HepG2 (cell line): ENCODE measurements around the gene H2AZ2. TPM values are rescaled to one million over a fixed set of nuclear protein-coding genes. Genes with fewer than 3 reads are reported as not detected.

Experiments used
- CREB1 ChIP-seq, 2 experiments: fragments of 450-650 bp in 1 of 2; IDR thresholded peaks; 2 replicates each; pipeline ENCODE4 v1.6.1; 2016 to 2017; ENCODE audit warnings: control low read depth in 1 of 2, mild to moderate bottlenecking in 1 of 2, missing compliant biosample characterization in 1 of 2, missing genetic modification characterization in 1 of 2
- ERF ChIP-seq: IDR thresholded peaks from 2 replicates; pipeline ENCODE4 v1.6.1; 2018; ENCODE audit warnings: missing biosample characterization, missing genetic modification reagents
- FOXA3 ChIP-seq: IDR thresholded peaks from 2 replicates; pipeline ENCODE4 v1.6.1; 2016; ENCODE audit warnings: missing genetic modification reagents, missing compliant biosample characterization
- GFI1 ChIP-seq: sonication (generic); formaldehyde crosslinking; IDR thresholded peaks from 2 replicates; pipeline ENCODE4 v1.5.0; 2020; ENCODE audit warnings: missing genetic modification reagents, mild to moderate bottlenecking, borderline replicate concordance
- GZF1 ChIP-seq: sonication (generic); formaldehyde crosslinking; IDR thresholded peaks from 2 replicates; pipeline ENCODE4 v1.5.1; 2020; ENCODE audit warnings: mild to moderate bottlenecking, missing genetic modification reagents
- KLF11 ChIP-seq: IDR thresholded peaks from 2 replicates; pipeline ENCODE4 v1.6.1; 2016; ENCODE audit warnings: missing compliant biosample characterization
- PAX8 ChIP-seq: sonication (generic); formaldehyde crosslinking; IDR thresholded peaks from 2 replicates; pipeline ENCODE4 v1.8.0; 2022; ENCODE audit warnings: mild to moderate bottlenecking, missing genetic modification reagents, borderline replicate concordance
- PHF20 ChIP-seq: sonication (generic); formaldehyde crosslinking; IDR thresholded peaks from 2 replicates; pipeline ENCODE4 v1.5.0; 2020; ENCODE audit warnings: mild to moderate bottlenecking, missing genetic modification reagents
- PHF8 ChIP-seq: sonication (generic); formaldehyde crosslinking; IDR thresholded peaks from 2 replicates; pipeline ENCODE4 v1.5.0; 2020; ENCODE audit warnings: missing genetic modification reagents
- POLR2AphosphoS5 ChIP-seq: IDR thresholded peaks from 2 replicates; pipeline ENCODE4 v1.6.1; 2012; ENCODE audit warnings: low read depth, low read length
- RBFOX2 ChIP-seq: fragments of 200-400 bp; formaldehyde crosslinking; IDR thresholded peaks from 2 replicates; pipeline ENCODE4 v1.6.1; 2017; ENCODE audit warnings: low read depth, mild to moderate bottlenecking, low read length
- SALL1 ChIP-seq: sonication (generic); formaldehyde crosslinking; IDR thresholded peaks from 2 replicates; pipeline ENCODE4 v1.8.0; 2022; ENCODE audit warnings: mild to moderate bottlenecking, missing genetic modification reagents
- STAG1 ChIP-seq: sonication (generic); formaldehyde crosslinking; IDR thresholded peaks from 2 replicates; pipeline ENCODE4 v1.4.0; 2020; ENCODE audit warnings: missing genetic modification reagents
- TBX2 ChIP-seq: sonication (generic); formaldehyde crosslinking; IDR thresholded peaks from 2 replicates; pipeline ENCODE4 v1.5.0; 2020; ENCODE audit warnings: missing genetic modification reagents, mild to moderate bottlenecking, borderline replicate concordance
- ZFP1 ChIP-seq: IDR thresholded peaks from 2 replicates; pipeline ENCODE4 v1.6.1; 2016
- ZNF160 ChIP-seq: sonication (generic); formaldehyde crosslinking; IDR thresholded peaks from 2 replicates; pipeline ENCODE4 v1.8.0; 2022; ENCODE audit warnings: mild to moderate bottlenecking, inconsistent platforms, missing genetic modification reagents
- ZNF207 ChIP-seq: fragments of 450-650 bp; IDR thresholded peaks from 2 replicates; pipeline ENCODE4 v1.6.1; 2016; ENCODE audit warnings: antibody characterized with exemption, borderline replicate concordance
- ZNF232 ChIP-seq: sonication (generic); formaldehyde crosslinking; IDR thresholded peaks from 2 replicates; pipeline ENCODE4 v1.4.0; 2020; ENCODE audit warnings: missing genetic modification reagents, borderline replicate concordance
- ZNF547 ChIP-seq: sonication (generic); formaldehyde crosslinking; IDR thresholded peaks from 2 replicates; pipeline ENCODE4 v1.5.1; 2020; ENCODE audit warnings: mild to moderate bottlenecking, missing genetic modification reagents
- ZNF570 ChIP-seq: sonication (generic); formaldehyde crosslinking; IDR thresholded peaks from 2 replicates; pipeline ENCODE4 v1.4.0; 2020; ENCODE audit warnings: mild to moderate bottlenecking, missing genetic modification reagents, borderline replicate concordance
- ZNF883 ChIP-seq: sonication (generic); formaldehyde crosslinking; IDR thresholded peaks from 2 replicates; pipeline ENCODE4 v1.5.1; 2020; ENCODE audit warnings: mild to moderate bottlenecking, missing genetic modification reagents; ENCODE audit errors: not compliant biosample characterization
- ZSCAN21 ChIP-seq: sonication (generic); formaldehyde crosslinking; IDR thresholded peaks from 2 replicates; pipeline ENCODE4 v1.8.0; 2022; ENCODE audit warnings: mild to moderate bottlenecking, missing genetic modification reagents, moderate library complexity, borderline replicate concordance
- ZSCAN25 ChIP-seq: sonication (generic); formaldehyde crosslinking; IDR thresholded peaks from 2 replicates; pipeline ENCODE4 v1.8.0; 2022; ENCODE audit warnings: mild to moderate bottlenecking, missing genetic modification reagents
- ZSCAN29 ChIP-seq: sonication (generic); formaldehyde crosslinking; conservative IDR thresholded peaks from 2 replicates; pipeline ENCODE4 v1.4.0; 2020; ENCODE audit warnings: mild to moderate bottlenecking, missing genetic modification reagents
- ZZZ3 ChIP-seq: sonication (generic); formaldehyde crosslinking; IDR thresholded peaks from 2 replicates; pipeline ENCODE4 v1.4.0; 2020; ENCODE audit warnings: missing genetic modification reagents, mild to moderate bottlenecking, borderline replicate concordance
- polyA plus RNA-seq, 8 experiments: library from polyadenylated mRNA; depleted of rRNA in 3 of 8; stranded (reverse) in 7 of 8; unstranded in 1 of 8; fragments of >200 nt; fragmentation: Illumina TruSeq in 4 of 8; extraction: Trizol in 4 of 8; gene quantifications; 2 replicates each; pipeline versions ENCODE4 v1.2.1 to v1.2.3, GENCODE V29; 2011 to 2016; ENCODE audit warnings: low read depth in 4 of 8, missing spikeins in 1 of 8, mixed read lengths in 1 of 8; ENCODE audit not compliant: insufficient read depth in 1 of 8
- total RNA-seq, 5 experiments: library from RNA; depleted of rRNA; stranded (reverse); fragments of >200 nt; fragmentation: Illumina TruSeq; extraction: Trizol; gene quantifications; 2 replicates each; pipeline ENCODE4 v1.2.3, GENCODE V29; 2016; ENCODE audit warnings: low read depth in 1 of 5
- TF ChIP-seq, protein P1 (sequence below): IDR thresholded peaks from 2 replicates; pipeline ENCODE4 v1.6.1; 2016; ENCODE audit warnings: mild to moderate bottlenecking, missing biosample characterization, missing genetic modification reagents
- TF ChIP-seq, protein P2 (sequence below): sonication (generic); formaldehyde crosslinking; IDR thresholded peaks from 2 replicates; pipeline ENCODE4 v1.5.1; 2020; ENCODE audit warnings: mild to moderate bottlenecking, missing genetic modification reagents, moderate library complexity

The H2AZ2 gene
- total and polyA plus RNA-seq, 2 of the 13 experiments (the other 11 are each of a cell fraction or from before 2014, with no cell fraction given) = 121 to 223 TPM

DNA sequence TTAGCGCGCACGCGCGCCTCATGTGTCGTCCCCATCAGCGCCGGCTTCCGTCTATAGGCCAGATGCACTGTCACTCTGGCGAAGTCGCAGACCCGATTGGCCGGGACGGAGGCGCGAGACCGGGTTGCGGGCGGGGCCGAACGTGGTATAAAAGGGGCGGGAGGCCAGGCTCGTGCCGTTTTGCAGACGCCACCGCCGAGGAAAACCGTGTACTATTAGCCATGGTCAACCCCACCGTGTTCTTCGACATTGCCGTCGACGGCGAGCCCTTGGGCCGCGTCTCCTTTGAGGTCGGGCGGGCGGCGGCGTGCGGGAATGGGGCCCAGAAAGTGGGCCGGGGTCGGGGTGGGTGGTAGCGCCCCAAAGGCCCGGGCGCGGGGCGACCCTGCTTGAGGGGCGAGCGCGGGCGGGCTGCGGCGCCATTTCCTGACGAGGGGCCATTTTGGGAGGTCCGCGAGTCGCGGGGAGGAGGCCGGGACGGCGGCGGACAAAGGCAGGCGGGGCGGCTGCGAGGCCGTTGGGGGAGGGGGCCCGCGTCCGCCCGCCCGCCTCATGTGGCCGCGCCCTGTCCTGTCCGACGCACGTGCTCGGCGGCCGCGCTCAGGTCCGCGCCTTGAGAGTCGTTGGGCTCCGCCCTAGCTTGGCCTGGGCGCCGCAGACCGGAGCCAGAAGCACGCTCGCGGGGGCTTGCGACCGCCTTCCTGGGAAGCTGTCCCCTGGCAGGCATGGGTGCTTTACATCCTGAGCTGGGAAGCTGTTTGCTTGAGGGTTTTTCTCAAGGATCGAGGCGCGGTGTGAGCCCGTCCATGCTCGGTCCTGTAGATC, 51.2 kb downstream of the H2AZ2 start, which contains the start of gene PPIA (continued):
- TF ChIP-seq RBFOX2 = peak; percentile 100
- TF ChIP-seq TBX2 (CRISPR knock-in tag) = peak; percentile 54; the same call in 1 of the 2 replicates
- TF ChIP-seq ZZZ3 (CRISPR knock-in tag) = peak; percentile 67; the same call in 1 of the 2 replicates
- peak; percentile 24; the same call in 1 of the 2 replicates for TF ChIP-seq KLF11 (CRISPR knock-in tag)
- peak; percentile 44; the same call in 1 of the 2 replicates for TF ChIP-seq ZNF160
- peak; percentile 45; the same call in 1 of the 2 replicates for TF ChIP-seq ZSCAN29 (CRISPR knock-in tag)
- TF ChIP-seq ERF (CRISPR knock-in tag) = 0 out of 2 replicates have a peak, but pooled peaks have one; percentile 55
- peak; percentile 86 for TF ChIP-seq CREB1 (IDR thresholded peaks at IDR 0.05)
- no peak for TF ChIP-seq CREB1 (CRISPR knock-in tag; IDR thresholded peaks at IDR 0.05)
- TF ChIP-seq ZNF570 (CRISPR knock-in tag) = peak; percentile 85; the same call in 1 of the 2 replicates
- TF ChIP-seq PAX8 (CRISPR knock-in tag) = peak; percentile 26; the same call in 1 of the 2 replicates
- TF ChIP-seq, protein P1, sequence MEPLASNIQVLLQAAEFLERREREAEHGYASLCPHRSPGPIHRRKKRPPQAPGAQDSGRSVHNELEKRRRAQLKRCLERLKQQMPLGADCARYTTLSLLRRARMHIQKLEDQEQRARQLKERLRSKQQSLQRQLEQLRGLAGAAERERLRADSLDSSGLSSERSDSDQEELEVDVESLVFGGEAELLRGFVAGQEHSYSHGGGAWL (CRISPR knock-in tag) = peak; percentile 88
- TF ChIP-seq ZSCAN25 = peak; percentile 32
- TF ChIP-seq GZF1 (CRISPR knock-in tag) = no peak
- peak; percentile 91 for TF ChIP-seq POLR2AphosphoS5
- TF ChIP-seq ZNF547 (CRISPR knock-in tag) = peak; percentile 92
- 0 out of 2 replicates have a peak, but pooled peaks have one; percentile 15 for TF ChIP-seq GFI1
- TF ChIP-seq ZNF883 = peak; percentile 60
- peak; percentile 92 for TF ChIP-seq ZSCAN21 (CRISPR knock-in tag)
- TF ChIP-seq, protein P2, sequence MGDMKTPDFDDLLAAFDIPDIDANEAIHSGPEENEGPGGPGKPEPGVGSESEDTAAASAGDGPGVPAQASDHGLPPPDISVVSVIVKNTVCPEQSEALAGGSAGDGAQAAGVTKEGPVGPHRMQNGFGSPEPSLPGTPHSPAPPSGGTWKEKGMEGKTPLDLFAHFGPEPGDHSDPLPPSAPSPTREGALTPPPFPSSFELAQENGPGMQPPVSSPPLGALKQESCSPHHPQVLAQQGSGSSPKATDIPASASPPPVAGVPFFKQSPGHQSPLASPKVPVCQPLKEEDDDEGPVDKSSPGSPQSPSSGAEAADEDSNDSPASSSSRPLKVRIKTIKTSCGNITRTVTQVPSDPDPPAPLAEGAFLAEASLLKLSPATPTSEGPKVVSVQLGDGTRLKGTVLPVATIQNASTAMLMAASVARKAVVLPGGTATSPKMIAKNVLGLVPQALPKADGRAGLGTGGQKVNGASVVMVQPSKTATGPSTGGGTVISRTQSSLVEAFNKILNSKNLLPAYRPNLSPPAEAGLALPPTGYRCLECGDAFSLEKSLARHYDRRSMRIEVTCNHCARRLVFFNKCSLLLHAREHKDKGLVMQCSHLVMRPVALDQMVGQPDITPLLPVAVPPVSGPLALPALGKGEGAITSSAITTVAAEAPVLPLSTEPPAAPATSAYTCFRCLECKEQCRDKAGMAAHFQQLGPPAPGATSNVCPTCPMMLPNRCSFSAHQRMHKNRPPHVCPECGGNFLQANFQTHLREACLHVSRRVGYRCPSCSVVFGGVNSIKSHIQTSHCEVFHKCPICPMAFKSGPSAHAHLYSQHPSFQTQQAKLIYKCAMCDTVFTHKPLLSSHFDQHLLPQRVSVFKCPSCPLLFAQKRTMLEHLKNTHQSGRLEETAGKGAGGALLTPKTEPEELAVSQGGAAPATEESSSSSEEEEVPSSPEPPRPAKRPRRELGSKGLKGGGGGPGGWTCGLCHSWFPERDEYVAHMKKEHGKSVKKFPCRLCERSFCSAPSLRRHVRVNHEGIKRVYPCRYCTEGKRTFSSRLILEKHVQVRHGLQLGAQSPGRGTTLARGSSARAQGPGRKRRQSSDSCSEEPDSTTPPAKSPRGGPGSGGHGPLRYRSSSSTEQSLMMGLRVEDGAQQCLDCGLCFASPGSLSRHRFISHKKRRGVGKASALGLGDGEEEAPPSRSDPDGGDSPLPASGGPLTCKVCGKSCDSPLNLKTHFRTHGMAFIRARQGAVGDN (CRISPR knock-in tag) = peak; percentile 90
- TF ChIP-seq PHF8 (CRISPR knock-in tag) = peak; percentile 65
- TF ChIP-seq ZFP1 (CRISPR knock-in tag) = no peak; the same call in 1 of the 2 replicates
- peak; percentile 78; the same call in 1 of the 2 replicates for TF ChIP-seq ZNF232 (CRISPR knock-in tag)
- TF ChIP-seq ZNF207 = no peak
- TF ChIP-seq STAG1 (CRISPR knock-in tag) = no peak
- TF ChIP-seq PHF20 (CRISPR knock-in tag) = peak; percentile 53; the same call in 1 of the 2 replicates
- TF ChIP-seq SALL1 (CRISPR knock-in tag) = peak; percentile 34; the same call in 1 of the 2 replicates
- TF ChIP-seq FOXA3 (CRISPR knock-in tag) = no peak
